H1 (cell line): Measurements from ENCODE around the gene NXPH2. TPM values are rescaled to one million over a fixed set of nuclear protein-coding genes. Genes with fewer than 3 reads are reported as not detected.

Experiments used
- NRF1 ChIP-seq: IDR thresholded peaks from 2 replicates; pipeline ENCODE4 v1.6.1; 2011; ENCODE audit warnings: mild to moderate bottlenecking, low read depth, low read length, improper control_type of control experiment
- polyA plus RNA-seq, 7 experiments: library from polyadenylated mRNA; depleted of rRNA in 3 of 7; stranded (reverse) in 5 of 7; unstranded in 2 of 7; fragments of >200 nt in 5 of 7; fragments of 200-250 nt in 2 of 7; gene quantifications; 1 replicate in 5 of 7; 2 replicates in 1 of 7; 4 replicates in 1 of 7; pipeline versions ENCODE4 v1.2.1 to v1.2.3, GENCODE V29; 2011 to 2013; ENCODE audit warnings: missing spikeins in 2 of 7, mixed read lengths in 2 of 7
- total RNA-seq: library from RNA; stranded (reverse); fragmentation: NEBNext Ultra II Directional; extraction: Animal tissue kit (Norgen Biotek cat#: 25700); gene quantifications from 2 replicates; pipeline ENCODE4 v1.2.1, GENCODE V29; 2021

The NXPH2 gene
- total and polyA plus RNA-seq, 2 of the 8 experiments (the other 6 are each of a cell fraction or from before 2014, with no cell fraction given): 1.9 to 6.9 TPM

DNA sequence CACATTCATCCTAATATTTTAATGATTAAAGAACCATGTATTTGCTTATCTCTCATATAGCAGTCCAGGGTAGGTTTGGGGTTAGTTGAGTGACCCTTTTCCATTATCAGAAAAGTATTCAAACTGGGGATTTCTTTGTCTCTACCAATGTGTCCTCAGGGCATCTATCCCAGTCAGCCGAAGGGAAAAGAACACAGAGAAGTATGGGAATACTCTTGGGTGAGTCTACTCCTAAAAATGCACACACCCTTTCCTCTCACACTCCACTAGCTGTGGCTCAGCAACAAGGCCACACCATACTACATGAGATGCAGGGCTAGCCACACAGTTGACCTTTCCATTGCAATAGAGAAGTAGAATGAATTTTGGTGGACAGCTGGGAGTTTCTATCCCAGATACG is 114.3 kb downstream of the NXPH2 start (continued):
- TF ChIP-seq NRF1: no peak
